GM18951 (cell line): ENCODE results near the gene PPFIA3.
"Not testable (repeated sequence)": the region's sequence is repeated elsewhere in the genome, so short reads cannot be mapped to it uniquely, and the experiment has no call there.

Experiments
- POLR2A ChIP-seq: IDR thresholded peaks from 4 replicates; pipeline ENCODE4 v1.6.1; 2011; ENCODE audit warnings: mild to moderate bottlenecking; ENCODE audit not compliant: insufficient read length, insufficient read depth; ENCODE audit errors: extremely low read depth
- in situ Hi-C: fragments of 300-500 bp; cut with MboI; formaldehyde crosslinking; loops from one replicate; pipeline ENCODE4 v1.12.0; 2022; ENCODE audit warnings: low sequenced_read_pairs, mixed read lengths, inconsistent platforms; ENCODE audit not compliant: unreplicated experiment

PPFIA3 gene

GRCh38 chr19:49125025-49125731 lies 5.8 kb downstream of the PPFIA3 start:
- in situ Hi-C loops: no loop called here
- no peak for TF ChIP-seq POLR2A

- TF ChIP-seq POLR2A: no peak
- in situ Hi-C loops: no loop called here
Measured at GRCh38 chr19:49126575-49126974, 7.2 kb downstream of the PPFIA3 start.

GRCh38 chr19:49127225-49127624 lies 7.9 kb downstream of the PPFIA3 start:
- in situ Hi-C loops: not testable (repeated sequence)

DNA sequence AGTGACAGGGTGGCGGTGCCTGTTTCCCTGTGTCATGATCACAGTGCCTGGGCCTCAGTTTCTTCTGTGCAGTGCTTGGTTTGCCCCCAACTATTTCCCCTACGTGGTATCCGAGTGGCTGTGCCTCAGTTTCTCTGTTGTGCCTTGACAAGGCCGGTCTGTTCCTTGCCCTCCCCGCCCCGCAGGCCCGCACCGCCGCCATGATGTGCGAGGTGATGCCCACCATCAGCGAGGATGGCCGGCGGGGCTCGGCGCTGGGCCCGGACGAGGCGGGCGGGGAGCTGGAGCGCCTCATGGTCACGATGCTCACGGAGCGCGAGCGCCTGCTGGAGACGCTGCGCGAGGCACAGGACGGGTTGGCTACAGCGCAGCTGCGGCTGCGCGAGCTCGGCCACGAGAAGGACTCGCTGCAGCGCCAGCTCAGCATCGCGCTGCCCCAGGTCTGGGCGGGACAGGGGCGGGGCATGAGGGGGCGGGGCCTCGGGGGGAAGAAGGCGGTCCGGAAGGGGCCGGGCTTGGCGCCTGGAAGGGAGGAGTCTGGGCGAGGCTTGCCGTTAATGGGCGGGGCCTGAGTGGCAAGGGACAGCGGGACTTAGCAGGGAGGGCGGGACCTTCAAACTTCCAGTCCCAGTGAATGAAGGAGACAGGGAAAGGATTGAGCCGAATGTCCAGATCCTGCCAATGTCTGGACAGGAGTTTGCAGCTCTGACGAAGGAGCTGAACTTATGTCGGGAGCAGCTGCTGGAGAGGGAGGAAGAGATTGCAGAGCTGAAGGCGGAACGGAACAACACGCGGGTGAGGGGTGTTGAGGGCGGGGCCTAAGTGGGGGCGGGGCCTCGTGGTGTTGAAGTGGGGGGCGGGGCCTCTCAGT lies 8.6 kb downstream of the PPFIA3 start:
- peak; percentile 63 for TF ChIP-seq POLR2A

DNA sequence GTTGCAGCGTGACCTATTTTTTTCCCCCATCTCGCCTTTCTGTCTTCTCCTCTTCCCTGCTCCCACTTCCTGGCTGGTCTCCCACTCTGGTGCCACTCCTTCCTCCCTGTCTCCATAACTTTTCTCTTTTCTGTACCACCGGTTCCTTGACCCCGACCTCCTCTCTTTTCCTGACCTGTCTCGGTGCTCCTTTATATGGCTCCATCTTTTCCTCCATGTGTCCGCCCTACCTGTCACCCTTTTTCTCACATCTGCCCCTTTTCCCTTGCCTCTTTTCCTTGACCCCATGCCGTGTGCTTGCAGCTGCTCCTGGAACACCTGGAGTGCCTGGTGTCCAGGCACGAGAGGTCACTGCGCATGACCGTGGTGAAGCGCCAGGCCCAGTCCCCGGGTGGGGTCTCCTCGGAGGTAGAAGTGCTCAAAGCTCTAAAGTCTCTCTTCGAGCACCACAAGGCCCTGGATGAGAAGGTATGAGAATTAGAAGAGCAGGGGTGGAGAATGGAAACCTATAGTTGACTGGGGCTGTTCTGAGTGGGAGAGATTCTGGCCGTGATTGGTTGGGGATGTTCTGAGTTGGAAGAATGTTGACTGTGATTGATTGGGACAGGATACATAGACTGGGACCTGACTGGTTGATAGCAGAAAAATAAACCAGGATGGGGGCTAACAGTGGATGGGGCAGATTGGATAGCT lies 9.3 kb downstream of the PPFIA3 start:
- in situ Hi-C loops: no loop called here
- TF ChIP-seq POLR2A: no peak

More for the DNA sequence above, 8.6 kb downstream of the PPFIA3 start:
- in situ Hi-C loops: no loop called here

GRCh38 chr19:49129238-49129583 lies 9.9 kb downstream of the PPFIA3 start:
- in situ Hi-C loops: no loop called here
- TF ChIP-seq POLR2A: no peak

GRCh38 chr19:49130325-49130724 lies 11.0 kb downstream of the PPFIA3 start:
- in situ Hi-C loops: no loop called here
- TF ChIP-seq POLR2A: no peak

GRCh38 chr19:49132974-49133609 lies 13.7 kb downstream of the PPFIA3 start:
- in situ Hi-C loops: no loop called here
- TF ChIP-seq POLR2A: no peak

GRCh38 chr19:49133621-49134454 lies 14.5 kb downstream of the PPFIA3 start:
- TF ChIP-seq POLR2A: no peak
- in situ Hi-C loops: no loop called here

DNA sequence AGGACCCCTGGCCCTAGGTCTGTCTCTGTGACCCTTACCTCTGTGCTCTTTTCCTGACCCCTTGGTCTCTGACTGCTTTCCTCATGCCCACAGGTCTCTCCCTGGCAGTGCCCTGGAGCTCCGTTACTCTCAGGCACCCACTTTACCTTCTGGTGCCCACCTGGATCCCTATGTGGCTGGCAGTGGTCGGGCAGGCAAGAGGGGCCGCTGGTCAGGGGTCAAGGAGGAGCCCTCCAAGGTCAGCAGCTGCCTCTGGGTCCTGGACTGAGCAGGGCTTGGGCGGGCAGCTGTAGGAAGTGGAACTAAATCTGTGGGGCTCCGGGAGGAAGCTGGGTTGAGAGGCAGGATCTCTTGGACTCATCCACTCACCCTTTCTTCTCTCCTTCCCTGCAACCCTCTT lies 16.3 kb downstream of the PPFIA3 start:
- TF ChIP-seq POLR2A: no peak
- in situ Hi-C loops: no loop called here

GRCh38 chr19:49136771-49137171 lies 17.4 kb downstream of the PPFIA3 start:
- no peak for TF ChIP-seq POLR2A
- in situ Hi-C loops: no loop called here

DNA sequence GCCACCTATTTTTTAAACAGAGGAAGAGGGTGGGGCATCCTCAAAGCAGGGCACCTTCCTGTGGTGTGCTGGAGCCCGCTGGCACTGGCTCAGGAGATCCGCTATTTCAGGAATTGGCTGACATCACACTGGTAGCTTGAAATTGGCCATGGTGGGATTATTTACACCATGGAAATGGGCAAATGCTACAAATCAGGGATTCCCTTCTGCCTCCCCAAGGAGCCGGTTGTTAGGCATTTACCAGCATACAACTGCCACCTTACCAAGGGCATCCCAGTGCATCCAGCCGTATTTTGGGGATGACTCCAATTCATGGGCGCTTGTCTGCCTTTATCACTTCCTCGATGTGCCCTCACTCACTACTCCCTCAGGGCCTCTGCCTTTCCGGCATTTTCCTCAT lies 21.6 kb downstream of the PPFIA3 start:
- in situ Hi-C loops: no loop called here
- TF ChIP-seq POLR2A: no peak
